ENCODE results near the gene IL17RA.

- TF ChIP-seq YY1 (IDR thresholded peaks at IDR 0.05; ENCODE audit: insufficient read depth, insufficient read length) (no peak), SUZ12 (IDR thresholded peaks at IDR 0.05; ENCODE audit: extremely low read depth, insufficient read depth, insufficient read length) (no peak)
Observed at GRCh38 chr22:17140826-17141766, 56.3 kb downstream of the IL17RA start.
